Upper lobe of left lung (tissue), 6 donors: Measurements from ENCODE around the gene GLRX. TPM values are rescaled to one million over a fixed set of nuclear protein-coding genes. Genes with fewer than 3 reads are reported as not detected.

ENCODE experiments used
- ATAC-seq, 2 donors: fragments of 200-7000 bp; cut with Tn5 transposase; one replicate each; pipeline ENCODE4 v1.9.1; 2022; ENCODE audit warnings: mild to moderate bottlenecking in 2 of 2, moderate library complexity in 2 of 2; ENCODE audit not compliant: low FRiP score in 2 of 2
- DNase-seq, 2 donors: peaks; one replicate each; pipeline ENCODE4 v3.0.0-alpha.2; 2019 to 2020
- H3K27ac ChIP-seq, 4 donors: fragments of 200-600 bp; sonication (generic); one replicate each; pipeline ENCODE4 v1.5.1; 2016 to 2019
- H3K27me3 ChIP-seq, 4 donors: fragments of 200-600 bp; sonication (generic); one replicate each; pipeline ENCODE4 v1.5.1; 2017 to 2019
- H3K36me3 ChIP-seq, 4 donors: fragments of 200-600 bp; sonication (generic); one replicate each; pipeline ENCODE4 v1.5.1; 2016 to 2019
- H3K4me1 ChIP-seq, 4 donors: fragments of 200-600 bp; sonication (generic); one replicate each; pipeline ENCODE4 v1.5.1; 2018 to 2019
- H3K4me3 ChIP-seq, 4 donors: fragments of 200-600 bp; sonication (generic); one replicate each; pipeline ENCODE4 v1.5.1; 2017 to 2019; ENCODE audit warnings: mild to moderate bottlenecking in 2 of 4, moderate library complexity in 1 of 4
- H3K9me3 ChIP-seq, 4 donors: fragments of 200-600 bp; sonication (generic); one replicate each; pipeline ENCODE4 v1.5.1; 2018 to 2019
- CTCF ChIP-seq, 6 experiments: fragments of 450-650 bp in 4 of 6; fragments of 200-600 bp in 2 of 6; sonication (generic) in 2 of 6; IDR thresholded peaks; one replicate each; pipeline ENCODE4 v1.5.1; 2016 to 2019; ENCODE audit warnings: antibody characterized with exemption in 6 of 6
- EP300 ChIP-seq, 4 donors: sonication (generic); formaldehyde crosslinking; IDR thresholded peaks; one replicate each; pipeline ENCODE4 v1.5.1; 2017; ENCODE audit warnings: antibody characterized with exemption in 4 of 4, control low read depth in 2 of 4
- POLR2A ChIP-seq, 4 donors: fragments of 450-650 bp; IDR thresholded peaks; one replicate each; pipeline ENCODE4 v1.5.1; 2016 to 2017; ENCODE audit warnings: antibody characterized with exemption in 4 of 4, mild to moderate bottlenecking in 2 of 4
- POLR2AphosphoS5 ChIP-seq, 2 donors: sonication (generic); formaldehyde crosslinking; IDR thresholded peaks; one replicate each; pipeline ENCODE4 v1.5.1; 2017; ENCODE audit warnings: antibody characterized with exemption in 2 of 2
- WGBS, 2 donors: methylation state at CpG; one replicate each; pipeline ENCODE4 v1.1.5; 2017 to 2018; 5-methylcytosine and 5-hydroxymethylcytosine counted together
- total RNA-seq, 6 donors: library from RNA; depleted of rRNA in 4 of 6; stranded (reverse); fragments of >200 nt in 4 of 6; gene quantifications; one replicate each; pipeline versions ENCODE4 v1.1.0 to v1.2.1, GENCODE V29; 2016 to 2021
- donor health status: DM: no; HTN: no; CAD: no; lungs with moderate emphysema.
- donor health status: DM: no; HTN: yes; CAD: no; lungs with severe emphysema.

The GLRX gene
- total RNA-seq, 6 donors from 2014 or later, result 22.0 to 99.9 (median 78.5) TPM

GRCh38 chr5:95823738-95824609, 1.4 kb upstream of the GLRX start:
- ATAC-seq (peak; percentile 67 to 79), DNase-seq (peak in 1 of 2 donors; percentile 84)
- Histone ChIP-seq H3K4me3 (peak overlapping the region in 3 of 4 donors; percentile 72 to 74 (median 73)), H3K9me3 (no peaks in the 10 kb centered on the region), H3K27me3 (no peaks in the 10 kb centered on the region), H3K27ac (peak overlapping the region; percentile 89 to 97 (median 94)), H3K36me3 (no peaks in the 10 kb centered on the region), H3K4me1 (peaks cover 38 to 75% (median 50%) of the 10 kb centered on the region in 4 donors)
- TF ChIP-seq POLR2A (IDR thresholded peaks at IDR 0.05) (peak in 2 of 4 donors; percentile 35 to 48), POLR2AphosphoS5 (IDR thresholded peaks at IDR 0.05) (peak; percentile 48 to 58), EP300 (IDR thresholded peaks at IDR 0.05) (no peak), CTCF (IDR thresholded peaks at IDR 0.05) (no peak)
- 30 to 32% methylated on average over 12 of the region's 12 CpGs for WGBS, 2 donors

- TF ChIP-seq CTCF (IDR thresholded peaks at IDR 0.05) (no peak), EP300 (IDR thresholded peaks at IDR 0.05) (no peak), POLR2A (IDR thresholded peaks at IDR 0.05) (no peak), POLR2AphosphoS5 (IDR thresholded peaks at IDR 0.05) (no peak)
- peak overlapping the region in 3 of 4 donors; percentile 72 to 74 (median 73) for H3K4me3 ChIP-seq
- 37% methylated on average over 7 of the region's 7 CpGs for WGBS, 2 donors
These were observed 752 bp upstream of the GLRX start for GRCh38 chr5:95823218-95823737.

GRCh38 chr5:95822043-95822541, 434 bp downstream of the GLRX start:
- peaks cover 0 to 6% (median 0%) of the 10 kb centered on the region in 4 donors for H3K36me3 ChIP-seq
- peak; percentile 65 to 80 for ATAC-seq
- peak overlapping the region; percentile 72 to 97 (median 74) for H3K4me3 ChIP-seq
- peaks cover 57 to 84% (median 65%) of the 10 kb centered on the region in 4 donors for H3K4me1 ChIP-seq
- peak overlapping the region; percentile 89 to 97 (median 94) for H3K27ac ChIP-seq
- TF ChIP-seq CTCF (IDR thresholded peaks at IDR 0.05) (no peak), POLR2AphosphoS5 (IDR thresholded peaks at IDR 0.05) (peak; percentile 3 to 24), POLR2A (IDR thresholded peaks at IDR 0.05) (peak in 1 of 4 donors; percentile 16)
- H3K9me3 ChIP-seq, result no peaks in the 10 kb centered on the region
- 1 to 2% methylated on average over 19 of the region's 19 CpGs for WGBS, 2 donors
- H3K27me3 ChIP-seq, result no peaks in the 10 kb centered on the region
- peak; percentile 72 to 80 for DNase-seq

More at GRCh38 chr5:95823218-95823737, 752 bp upstream of the GLRX start:
- Histone ChIP-seq H3K36me3 (no peaks in the 10 kb centered on the region), H3K27ac (peak overlapping the region; percentile 89 to 97 (median 94)), H3K27me3 (no peaks in the 10 kb centered on the region), H3K4me1 (peaks cover 45 to 81% (median 56%) of the 10 kb centered on the region in 4 donors), H3K9me3 (no peaks in the 10 kb centered on the region)
- DNase-seq, result no peak
- no peak for ATAC-seq

- Histone ChIP-seq H3K4me3 (peak overlapping the region; percentile 72 to 97 (median 74)), H3K36me3 (peaks cover 0 to 13% (median under 1%) of the 10 kb centered on the region in 4 donors), H3K9me3 (no peaks in the 10 kb centered on the region), H3K4me1 (peaks cover 62 to 82% (median 71%) of the 10 kb centered on the region in 4 donors), H3K27me3 (no peaks in the 10 kb centered on the region), H3K27ac (peak overlapping the region; percentile 89 to 97 (median 94))
- no peak for DNase-seq
- no peak for ATAC-seq
- WGBS, 2 donors, result 25 to 32% methylated on average over 8 to 9 of the region's 9 CpGs
- no peak for TF ChIP-seq EP300 (IDR thresholded peaks at IDR 0.05)
- TF ChIP-seq CTCF (IDR thresholded peaks at IDR 0.05), result no peak
- TF ChIP-seq POLR2A (IDR thresholded peaks at IDR 0.05), result no peak
- TF ChIP-seq POLR2AphosphoS5 (IDR thresholded peaks at IDR 0.05), result no peak
These were observed 1.2 kb downstream of the GLRX start for GRCh38 chr5:95821110-95822021.
